ENCODE results near the gene SIGLECL1. TPM values are rescaled to one million over a fixed set of nuclear protein-coding genes. Genes with fewer than 3 reads are reported as not detected.

SIGLECL1 gene
- not detected for total RNA-seq

GRCh38 chr19:51250786-51251467, at the start of gene SIGLECL1:
TSS of gene SIGLECL1 (plus strand) at chr19:51251080. CDS start at chr19:51264073, 12,993 bp downstream.

GRCh38 chr19:51224898-51225393, 25.9 kb upstream of the SIGLECL1 start, which contains the start of gene CD33:
TSS of gene CD33 (plus strand) at chr19:51225080. CDS start at chr19:51225119, 39 bp downstream.

GRCh38 chr19:51311351-51312257, 60.7 kb downstream of the SIGLECL1 start, which contains the start of gene IGLON5:
TSS of gene IGLON5 (plus strand) at chr19:51311644. CDS start at chr19:51311848, 204 bp downstream.

Small RNA genes lying within 50 kb of the gene (small RNA-seq; reads per million reads assigned to genes)
- not detected for gene MIR8074 (ENCODE audit: low replicate concordance)

Other genes starting within 250 kb of the SIGLECL1 start
- not detected for gene KLK8, start 249.5 kb upstream of the SIGLECL1 start, total RNA-seq
- gene KLK10, start 231.4 kb upstream of the SIGLECL1 start, total RNA-seq: not detected
- gene KLK11, start 224.5 kb upstream of the SIGLECL1 start, total RNA-seq: not detected
- not detected for gene KLK12, start 216.1 kb upstream of the SIGLECL1 start, total RNA-seq
- gene KLK13, start 186.0 kb upstream of the SIGLECL1 start, total RNA-seq: not detected
- 0.63 TPM for gene KLK14, start 168.2 kb upstream of the SIGLECL1 start, total RNA-seq
- 6.6 TPM for gene CTU1, start 142.7 kb upstream of the SIGLECL1 start, total RNA-seq
- gene SIGLEC9, start 126.2 kb upstream of the SIGLECL1 start, total RNA-seq: 0.31 TPM
- not detected for gene SIGLEC7, start 108.8 kb upstream of the SIGLECL1 start, total RNA-seq
- 0.63 TPM for gene CD33, start 26.0 kb upstream of the SIGLECL1 start, total RNA-seq
- 7.8 TPM for gene IGLON5, start 60.6 kb downstream of the SIGLECL1 start, total RNA-seq
- 0.63 TPM for gene VSIG10L, start 91.1 kb downstream of the SIGLECL1 start, total RNA-seq
- gene ETFB, start 115.3 kb downstream of the SIGLECL1 start, total RNA-seq: 36.0 TPM
- gene CLDND2, start 117.9 kb downstream of the SIGLECL1 start, total RNA-seq: not detected
- gene NKG7, start 121.6 kb downstream of the SIGLECL1 start, total RNA-seq: 0.63 TPM
- not detected for gene LIM2, start 136.9 kb downstream of the SIGLECL1 start, total RNA-seq
- not detected for gene C19orf84, start 139.5 kb downstream of the SIGLECL1 start, total RNA-seq
- gene SIGLEC10, start 166.6 kb downstream of the SIGLECL1 start, total RNA-seq: 1.9 TPM
- 0.63 TPM for gene SIGLEC8, start 207.4 kb downstream of the SIGLECL1 start, total RNA-seq
- gene CEACAM18, start 227.5 kb downstream of the SIGLECL1 start, total RNA-seq: not detected